Anterior cingulate cortex (tissue), 58 donors: ENCODE data around the gene CNN2.

Source experiments
- DNase-seq, 58 donors: peaks; one replicate each; lab custom pipeline; 2025; lab: John Stamatoyannopoulos, UW

The CNN2 gene

DNA sequence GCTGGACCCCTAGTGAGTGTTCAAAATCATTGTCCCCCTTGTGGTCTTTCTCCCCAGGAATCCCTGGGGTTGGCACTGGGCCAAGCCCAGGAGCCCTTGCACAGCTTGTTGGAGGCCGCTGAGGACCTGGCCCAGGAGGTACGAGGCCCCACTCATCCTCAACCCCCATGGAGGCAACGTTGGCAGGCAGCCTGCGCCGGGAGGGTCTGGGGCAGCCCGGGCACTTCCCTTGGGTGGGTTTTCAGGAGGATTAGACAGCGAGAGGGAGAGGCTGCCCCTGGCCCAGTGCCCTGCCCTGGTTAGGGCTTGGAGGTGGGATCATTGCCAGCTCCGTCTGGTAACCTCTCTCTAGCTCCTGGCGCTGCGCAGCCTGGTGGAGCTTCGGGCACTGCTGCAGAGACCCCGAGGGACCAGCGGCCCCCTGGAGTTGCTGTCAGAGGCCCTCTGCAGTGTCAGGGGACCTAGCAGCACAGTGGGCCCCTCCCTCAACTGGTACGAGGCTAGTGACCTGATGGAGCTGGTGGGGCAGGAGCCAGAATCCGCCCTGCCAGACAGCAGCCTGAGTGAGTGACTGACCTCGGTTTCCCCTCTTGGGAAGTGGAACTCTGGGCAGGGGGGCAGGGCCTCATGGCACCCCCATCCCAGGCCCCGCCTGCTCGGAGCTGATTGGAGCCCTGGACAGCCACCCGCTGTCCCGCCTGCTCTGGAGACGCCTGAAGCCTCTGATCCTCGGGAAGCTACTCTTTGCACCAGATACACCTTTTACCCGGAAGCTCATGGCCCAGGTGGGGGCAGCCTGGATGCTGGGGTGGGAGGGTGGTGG, 16.5 kb downstream of the CNN2 start:
- no peak for DNase-seq

GRCh38 chr19:1045247-1045603, 18.8 kb downstream of the CNN2 start:
- DNase-seq = no peak

GRCh38 chr19:1046117-1046626, 19.8 kb downstream of the CNN2 start:
- no peak for DNase-seq

DNA sequence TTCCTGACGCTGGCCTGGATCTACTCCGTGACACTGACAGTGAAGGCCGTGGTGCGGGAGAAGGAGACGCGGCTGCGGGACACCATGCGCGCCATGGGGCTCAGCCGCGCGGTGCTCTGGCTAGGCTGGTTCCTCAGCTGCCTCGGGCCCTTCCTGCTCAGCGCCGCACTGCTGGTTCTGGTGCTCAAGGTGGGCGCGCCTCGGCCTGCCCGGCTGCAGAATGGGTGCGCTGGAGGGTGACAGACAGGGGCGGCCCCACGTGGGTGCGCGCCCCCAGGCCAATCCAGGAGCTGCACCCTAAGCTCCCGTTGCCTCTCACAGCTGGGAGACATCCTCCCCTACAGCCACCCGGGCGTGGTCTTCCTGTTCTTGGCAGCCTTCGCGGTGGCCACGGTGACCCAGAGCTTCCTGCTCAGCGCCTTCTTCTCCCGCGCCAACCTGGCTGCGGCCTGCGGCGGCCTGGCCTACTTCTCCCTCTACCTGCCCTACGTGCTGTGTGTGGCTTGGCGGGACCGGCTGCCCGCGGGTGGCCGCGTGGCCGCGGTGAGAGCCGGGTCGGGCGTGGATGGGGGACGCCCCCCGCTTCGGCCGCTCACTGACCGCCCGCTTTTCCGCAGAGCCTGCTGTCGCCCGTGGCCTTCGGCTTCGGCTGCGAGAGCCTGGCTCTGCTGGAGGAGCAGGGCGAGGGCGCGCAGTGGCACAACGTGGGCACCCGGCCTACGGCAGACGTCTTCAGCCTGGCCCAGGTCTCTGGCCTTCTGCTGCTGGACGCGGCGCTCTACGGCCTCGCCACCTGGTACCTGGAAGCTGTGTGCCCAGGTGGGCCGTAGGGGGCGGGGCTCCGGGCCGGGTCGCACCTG, 20.7 kb downstream of the CNN2 start:
- no peak for DNase-seq

GRCh38 chr19:1047696-1048147, 21.3 kb downstream of the CNN2 start:
- no peak for DNase-seq

GRCh38 chr19:1049106-1049505, 22.7 kb downstream of the CNN2 start:
- no peak for DNase-seq

DNA sequence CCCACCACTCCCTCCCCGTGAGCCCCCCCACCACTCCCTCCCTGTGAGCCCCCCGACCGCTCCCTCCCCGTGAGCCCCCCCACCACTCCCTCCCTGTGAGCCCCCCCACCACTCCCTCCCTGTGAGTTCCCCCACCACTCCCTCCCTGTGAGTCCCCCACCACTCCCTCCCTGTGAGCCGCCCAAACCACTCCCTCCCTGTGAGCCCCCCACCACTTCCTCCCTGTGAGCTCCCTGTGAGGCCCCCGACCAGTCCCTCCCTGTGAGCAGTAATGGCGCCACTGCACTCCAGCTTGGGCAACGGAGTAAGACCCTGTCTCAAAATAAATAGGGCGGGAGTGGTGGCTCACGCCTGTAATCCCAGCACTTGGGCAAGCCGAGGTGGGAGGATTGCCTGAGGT, 23.4 kb downstream of the CNN2 start:
- no peak for DNase-seq

GRCh38 chr19:1050989-1051788, 24.8 kb downstream of the CNN2 start:
- no peak for DNase-seq

GRCh38 chr19:1051791-1052190, 25.4 kb downstream of the CNN2 start:
- DNase-seq = no peak

- no peak for DNase-seq
Measured at GRCh38 chr19:1052349-1052975, 26.1 kb downstream of the CNN2 start.

DNA sequence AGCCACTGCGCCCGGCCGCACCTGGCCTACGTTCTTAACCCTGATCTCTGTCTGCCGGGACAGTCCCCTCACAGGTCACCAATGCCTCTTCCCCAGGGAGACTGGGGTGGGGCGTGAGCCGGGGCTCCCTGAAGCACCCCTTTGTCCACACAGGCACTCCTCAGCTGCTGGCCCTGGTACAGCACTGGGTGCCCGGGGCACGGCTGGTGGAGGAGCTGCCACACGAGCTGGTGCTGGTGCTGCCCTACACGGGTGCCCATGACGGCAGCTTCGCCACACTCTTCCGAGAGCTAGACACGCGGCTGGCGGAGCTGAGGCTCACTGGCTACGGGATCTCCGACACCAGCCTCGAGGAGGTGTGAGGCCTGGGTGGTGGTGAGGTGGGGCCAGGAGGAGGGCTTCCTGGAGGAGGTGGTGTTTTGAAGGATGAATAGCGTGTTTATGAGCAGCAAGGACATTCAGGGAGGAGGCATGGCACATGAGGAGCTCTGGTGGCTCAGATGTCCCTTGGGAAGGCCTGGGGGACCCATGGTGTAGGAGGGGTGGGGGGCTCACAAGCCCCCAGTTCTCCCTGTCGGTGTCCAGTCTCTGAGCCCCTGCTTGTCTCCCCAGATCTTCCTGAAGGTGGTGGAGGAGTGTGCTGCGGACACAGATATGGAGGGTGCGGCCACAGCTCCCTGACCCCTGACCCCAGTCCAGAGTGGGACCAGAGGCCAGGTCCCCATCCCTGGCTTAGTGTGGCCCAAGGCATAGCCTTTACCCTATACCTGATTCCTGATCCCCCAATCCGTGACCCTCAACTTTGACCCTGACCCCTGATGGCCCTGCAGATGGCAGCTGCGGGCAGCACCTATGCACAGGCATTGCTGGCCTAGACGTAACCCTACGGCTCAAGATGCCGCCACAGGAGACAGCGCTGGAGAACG, 27.0 kb downstream of the CNN2 start:
- no peak for DNase-seq

DNA sequence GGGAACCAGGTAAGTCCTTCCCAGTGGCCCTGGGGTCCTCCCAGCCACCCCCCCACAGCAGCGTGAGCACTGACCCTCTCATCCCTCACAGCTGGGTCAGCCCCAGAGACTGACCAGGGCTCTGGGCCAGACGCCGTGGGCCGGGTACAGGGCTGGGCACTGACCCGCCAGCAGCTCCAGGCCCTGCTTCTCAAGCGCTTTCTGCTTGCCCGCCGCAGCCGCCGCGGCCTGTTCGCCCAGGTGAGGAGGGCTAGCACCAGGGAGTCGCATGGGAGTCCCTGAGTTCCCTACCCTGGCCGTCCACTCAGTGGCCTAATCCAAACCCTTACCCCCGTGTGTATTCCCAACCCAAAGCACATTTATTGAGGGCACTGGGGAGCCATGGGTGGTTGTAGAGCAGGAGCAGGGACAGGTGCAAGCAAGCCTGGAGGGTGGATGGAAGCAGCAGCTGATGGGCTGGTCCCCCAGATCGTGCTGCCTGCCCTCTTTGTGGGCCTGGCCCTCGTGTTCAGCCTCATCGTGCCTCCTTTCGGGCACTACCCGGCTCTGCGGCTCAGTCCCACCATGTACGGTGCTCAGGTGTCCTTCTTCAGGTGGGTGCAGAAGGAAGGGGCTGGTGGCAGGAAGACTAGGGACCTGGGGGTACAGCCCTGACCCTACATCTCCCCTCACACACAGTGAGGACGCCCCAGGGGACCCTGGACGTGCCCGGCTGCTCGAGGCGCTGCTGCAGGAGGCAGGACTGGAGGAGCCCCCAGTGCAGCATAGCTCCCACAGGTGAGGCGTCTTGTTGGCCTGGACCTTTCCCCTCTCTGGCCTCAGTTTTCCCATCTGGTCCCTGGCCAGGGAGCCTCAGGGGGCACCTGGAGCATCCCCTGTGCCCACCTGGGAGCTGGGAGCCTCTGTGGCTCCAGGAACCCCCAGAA, 28.0 kb downstream of the CNN2 start:
- DNase-seq = no peak

DNA sequence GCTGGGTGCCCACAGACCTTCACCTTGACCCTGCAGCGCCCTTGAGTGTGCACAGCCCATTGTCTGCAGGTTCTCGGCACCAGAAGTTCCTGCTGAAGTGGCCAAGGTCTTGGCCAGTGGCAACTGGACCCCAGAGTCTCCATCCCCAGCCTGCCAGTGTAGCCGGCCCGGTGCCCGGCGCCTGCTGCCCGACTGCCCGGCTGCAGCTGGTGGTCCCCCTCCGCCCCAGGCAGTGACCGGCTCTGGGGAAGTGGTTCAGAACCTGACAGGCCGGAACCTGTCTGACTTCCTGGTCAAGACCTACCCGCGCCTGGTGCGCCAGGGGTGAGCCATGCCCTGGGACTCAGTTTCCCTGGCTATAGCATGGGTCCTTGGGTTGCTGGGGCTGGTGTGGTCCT, 28.6 kb downstream of the CNN2 start:
- DNase-seq = no peak

- DNase-seq = no peak
Measured at GRCh38 chr19:1055886-1056620, 29.6 kb downstream of the CNN2 start.

DNA sequence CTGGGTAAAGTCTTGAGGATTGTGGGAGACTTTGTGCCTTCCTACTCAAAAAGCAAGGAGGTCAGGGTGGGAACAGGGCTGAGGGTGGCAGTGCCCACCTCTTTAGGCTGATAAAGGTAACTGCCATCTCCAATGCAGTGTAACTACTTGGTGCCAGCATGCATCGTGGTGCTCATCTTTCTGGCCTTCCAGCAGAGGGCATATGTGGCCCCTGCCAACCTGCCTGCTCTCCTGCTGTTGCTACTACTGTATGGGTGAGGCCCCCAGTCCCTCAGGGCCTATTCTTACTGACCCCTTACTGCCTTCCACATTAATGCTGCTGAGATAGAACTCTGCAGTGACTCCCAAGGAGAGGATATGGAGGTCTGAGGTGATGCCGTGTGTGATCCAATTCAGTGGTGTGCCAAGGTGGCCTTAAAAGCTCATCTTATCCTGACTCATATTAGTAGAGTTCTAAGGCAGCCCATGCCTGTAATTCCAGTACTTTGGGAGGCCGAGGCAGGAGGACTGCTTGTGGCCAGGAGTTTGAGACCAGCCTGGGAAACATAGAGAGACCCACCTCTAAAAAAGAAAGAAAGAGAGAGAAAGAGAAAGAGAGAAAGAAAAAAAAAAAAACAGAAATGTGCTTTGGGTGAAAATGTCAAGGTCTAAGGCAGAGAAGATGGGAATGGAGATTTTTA, 30.9 kb downstream of the CNN2 start:
- DNase-seq = no peak

GRCh38 chr19:1058112-1058511, 31.7 kb downstream of the CNN2 start:
- no peak for DNase-seq

DNA sequence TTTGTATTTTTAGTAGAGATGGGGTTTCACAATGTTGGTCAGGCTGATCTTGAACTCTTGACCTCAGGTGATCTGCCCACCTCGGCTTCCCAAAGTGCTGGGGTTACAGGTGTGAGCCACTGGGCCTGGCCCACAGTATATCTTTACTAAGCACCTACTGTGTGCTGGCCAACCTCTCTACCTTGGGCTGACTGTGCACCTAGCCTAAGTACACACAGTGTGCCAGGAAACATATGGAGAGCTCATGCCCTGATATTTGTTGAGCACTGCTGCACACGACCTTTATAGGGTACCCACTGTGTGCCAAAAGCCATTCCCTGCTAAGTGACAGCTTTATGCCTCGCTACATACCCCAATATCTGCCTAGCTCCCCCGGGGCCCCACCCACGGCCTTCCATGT, 34.3 kb downstream of the CNN2 start:
- no peak for DNase-seq
